Measurements from ENCODE around the gene LEMD3.
A peak's percentile ranks its signal among the peaks of the same experiment; 100 is the strongest.

Gene LEMD3

DNA sequence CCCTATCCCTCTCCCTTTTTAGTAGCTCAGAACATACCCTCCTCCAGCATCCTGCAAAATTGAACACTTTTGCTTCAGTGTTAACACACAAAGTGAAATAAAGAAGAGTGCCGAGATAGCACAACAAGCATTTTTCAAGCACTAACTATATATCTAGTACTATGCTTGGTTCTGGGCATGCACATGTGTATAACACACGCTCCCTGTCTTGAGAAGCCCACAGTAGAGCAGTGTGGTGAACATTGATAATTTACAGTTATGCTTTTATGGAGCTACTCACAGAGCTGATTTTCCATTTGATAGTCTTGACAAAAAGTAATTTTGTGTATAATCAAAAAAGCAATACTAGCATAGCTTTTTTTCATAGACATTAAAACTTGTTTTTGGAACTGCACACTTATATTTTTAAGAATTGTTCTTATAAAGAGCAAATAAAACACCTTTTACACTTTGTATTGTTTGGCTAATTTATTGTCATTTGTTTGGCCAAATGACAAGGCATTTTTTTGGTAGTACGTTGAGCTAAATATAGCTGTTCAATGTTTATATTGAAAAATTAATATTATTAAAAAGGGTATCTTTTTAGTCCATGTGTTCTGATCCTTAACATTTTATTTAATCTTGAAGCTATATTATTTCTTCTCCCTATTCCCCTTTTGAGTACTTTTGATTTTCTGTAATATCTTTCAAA, 39.7 kb downstream of the LEMD3 start:
- DNase-seq: no peak

DNA sequence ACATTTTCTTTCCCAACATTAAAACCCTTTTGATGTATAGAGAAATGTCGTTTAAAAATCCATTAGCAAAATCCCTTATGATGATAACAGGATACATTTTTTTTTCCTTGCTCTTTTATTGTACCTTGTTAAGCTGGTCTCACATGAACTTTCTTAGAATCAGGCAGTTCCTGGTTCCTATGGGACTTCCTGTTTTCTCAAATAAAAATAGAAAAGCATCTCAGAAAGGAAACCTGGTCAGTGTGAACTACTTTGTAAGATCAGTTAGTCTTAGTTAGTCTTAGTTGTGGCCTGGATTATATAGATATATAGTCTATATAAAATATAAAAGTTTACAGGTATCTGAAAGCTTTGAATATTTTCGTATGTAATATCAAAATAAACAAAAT, 40.3 kb downstream of the LEMD3 start:
- peak; percentile 39 for DNase-seq

DNA sequence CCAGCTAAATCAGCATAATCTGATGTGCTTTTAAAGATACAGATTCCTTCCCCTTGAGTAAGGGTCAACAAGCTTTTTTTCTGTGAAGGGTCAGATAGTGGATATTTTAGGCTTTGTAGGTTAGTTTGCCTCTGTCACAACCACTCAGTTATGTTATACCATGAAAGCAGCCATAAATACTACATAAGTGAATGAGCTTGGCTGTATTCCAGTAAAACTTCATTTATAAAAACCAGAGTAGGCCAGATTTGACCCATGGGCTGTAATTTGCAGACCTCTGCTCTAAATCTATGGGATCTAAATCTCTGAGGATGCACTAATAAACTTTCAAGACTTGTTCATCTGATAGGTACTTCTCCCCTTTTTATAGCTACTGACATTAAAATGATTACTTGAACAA, 47.7 kb downstream of the LEMD3 start:
- DNase-seq: no peak

DNA sequence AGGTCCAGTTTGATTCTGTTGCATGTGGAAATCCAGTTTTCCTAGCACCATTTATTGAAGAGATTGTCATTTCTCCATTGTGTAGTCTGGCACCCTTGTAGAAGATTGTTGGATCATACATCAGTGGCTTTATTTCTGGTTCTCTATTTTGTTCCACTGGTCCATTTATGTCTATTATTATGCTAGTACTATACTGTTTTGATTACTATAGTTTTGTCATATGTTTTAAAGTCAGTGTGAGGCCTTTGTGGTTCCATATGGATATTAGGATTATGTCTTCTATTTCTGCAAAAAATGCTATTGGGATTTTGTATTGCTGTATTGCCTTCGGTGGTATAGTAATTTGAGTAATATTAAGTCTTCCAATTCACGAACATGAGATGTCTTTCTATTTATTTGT, 51.4 kb downstream of the LEMD3 start:
- DNase-seq: no peak

DNA sequence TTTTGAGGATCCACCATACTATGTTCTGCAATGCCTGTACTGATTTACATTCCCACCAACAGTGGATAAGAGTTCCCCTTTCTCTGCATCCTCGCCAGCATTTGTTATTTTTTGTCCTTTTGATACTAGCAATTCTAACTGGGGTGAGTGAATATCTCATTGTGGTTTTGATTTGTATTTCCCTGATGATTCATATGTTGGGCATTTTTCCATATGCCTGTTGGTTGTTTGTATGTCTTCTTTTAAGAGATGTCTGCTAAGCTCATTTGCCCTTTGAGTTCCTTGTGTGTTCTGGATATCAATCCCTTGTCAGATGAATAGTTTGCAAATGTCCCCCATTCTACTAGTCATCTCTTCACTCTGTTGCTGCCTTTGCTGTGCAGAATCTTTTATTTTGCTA, 60.1 kb downstream of the LEMD3 start:
- DNase-seq: peak; percentile 30

DNA sequence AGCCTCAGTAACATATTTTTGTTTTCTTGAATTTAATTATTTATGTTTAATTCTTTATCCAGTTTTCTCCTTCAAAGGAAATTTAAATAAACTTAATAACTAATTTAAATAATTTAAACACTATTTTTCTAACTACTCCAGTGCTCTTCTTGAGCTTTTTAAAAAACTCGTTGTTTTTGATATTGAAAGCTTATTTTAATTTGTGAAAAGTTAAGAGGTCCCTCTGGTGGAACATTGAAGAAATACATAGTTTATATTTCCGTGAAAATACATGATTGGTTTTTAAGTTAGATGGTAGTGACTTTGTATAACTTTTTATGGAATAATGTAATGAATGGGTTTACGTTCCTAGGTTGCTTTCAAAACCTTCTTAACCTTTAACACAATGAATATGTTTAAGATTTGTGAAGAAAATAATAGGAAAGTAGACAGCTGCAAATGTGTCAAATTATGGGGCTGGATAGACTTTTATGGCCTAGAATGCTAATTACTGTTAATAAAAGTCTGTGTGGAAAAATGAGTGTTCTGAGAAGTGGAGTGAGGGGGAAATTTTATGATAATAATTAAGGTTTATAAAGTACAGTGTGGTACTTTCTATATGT, 63.2 kb downstream of the LEMD3 start:
- DNase-seq: peak; percentile 36

DNA sequence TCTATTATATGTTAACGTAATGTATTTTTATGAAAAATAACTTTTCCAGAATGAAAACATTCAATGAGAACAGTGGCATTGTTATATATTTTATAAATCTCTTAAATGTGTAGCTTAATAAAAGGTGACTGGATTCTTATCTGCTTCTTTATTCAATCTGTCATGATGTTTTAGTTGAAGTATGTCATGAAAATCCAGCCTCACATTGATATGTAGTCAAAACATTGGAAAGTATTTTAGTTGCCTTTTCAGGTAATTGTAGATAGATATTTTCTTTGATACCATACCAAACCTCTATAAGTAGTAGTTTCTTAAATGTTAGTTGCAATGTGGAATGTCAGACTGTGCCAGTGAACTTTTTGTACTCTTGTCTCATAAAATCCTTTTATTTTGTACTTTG, 67.8 kb downstream of the LEMD3 start:
- no peak for DNase-seq

DNA sequence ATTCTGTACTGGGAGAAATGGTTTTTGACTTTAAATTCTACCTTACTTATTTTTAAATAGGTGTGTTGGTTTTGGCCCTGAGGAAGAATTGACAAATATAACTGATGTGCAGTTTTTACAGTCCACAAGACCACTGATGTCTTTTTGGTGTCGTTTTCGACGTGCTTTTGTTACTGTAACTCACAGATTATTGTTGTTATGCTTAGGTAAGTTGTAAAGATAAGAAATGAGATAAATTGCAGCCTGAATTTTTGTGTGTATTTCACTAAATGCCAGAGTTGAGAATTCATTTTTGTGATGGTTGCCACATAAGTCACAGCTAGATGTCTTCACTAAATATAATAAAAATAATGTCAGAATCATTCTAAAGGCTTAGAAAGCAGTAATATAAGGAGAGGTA, 69.2 kb downstream of the LEMD3 start:
- DNase-seq: no peak

DNA sequence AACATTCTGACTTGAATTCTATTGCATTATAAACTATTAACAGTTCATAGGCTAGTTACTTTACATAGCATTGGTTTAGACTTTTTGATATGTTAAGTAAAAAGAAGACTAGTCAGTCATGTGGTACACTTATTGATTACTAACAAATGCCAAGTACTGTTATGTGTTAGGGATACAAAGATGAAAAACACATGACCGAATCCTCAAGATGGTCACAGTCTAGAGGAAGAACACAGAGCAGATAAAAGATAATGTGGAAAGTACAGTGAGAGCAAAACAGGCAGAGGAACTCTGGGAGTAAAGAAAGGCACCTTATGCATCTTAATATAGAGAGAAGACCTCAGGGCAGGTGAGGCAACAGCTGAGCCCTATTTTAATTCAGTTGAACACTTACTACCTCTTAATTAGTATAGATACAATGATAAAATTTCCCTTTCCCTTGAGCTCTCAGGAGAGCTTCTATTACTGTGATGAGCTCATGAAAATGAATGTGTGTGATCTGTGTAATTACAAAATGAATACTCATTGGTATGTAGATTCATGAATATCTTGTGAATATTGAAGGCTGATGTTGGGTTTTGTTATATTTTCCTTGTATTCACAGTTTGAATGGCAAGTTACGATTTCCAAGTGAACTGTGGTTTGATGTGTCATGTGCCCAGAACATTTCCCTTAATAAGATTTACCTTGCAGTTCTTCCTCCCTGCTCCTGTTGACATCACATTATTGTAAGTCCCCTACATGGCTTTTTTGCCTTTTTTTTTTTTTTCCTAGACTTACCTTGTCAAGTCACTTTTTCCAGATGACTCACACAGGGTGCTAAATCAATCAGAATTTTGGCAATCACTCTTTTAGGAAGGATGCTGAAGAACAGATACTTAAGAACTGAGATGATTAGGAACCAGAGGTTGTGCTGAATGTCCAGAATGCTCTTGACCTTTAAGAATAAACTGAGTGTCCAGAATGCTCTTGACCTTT, 79.6 kb downstream of the LEMD3 start:
- DNase-seq: no peak

DNA sequence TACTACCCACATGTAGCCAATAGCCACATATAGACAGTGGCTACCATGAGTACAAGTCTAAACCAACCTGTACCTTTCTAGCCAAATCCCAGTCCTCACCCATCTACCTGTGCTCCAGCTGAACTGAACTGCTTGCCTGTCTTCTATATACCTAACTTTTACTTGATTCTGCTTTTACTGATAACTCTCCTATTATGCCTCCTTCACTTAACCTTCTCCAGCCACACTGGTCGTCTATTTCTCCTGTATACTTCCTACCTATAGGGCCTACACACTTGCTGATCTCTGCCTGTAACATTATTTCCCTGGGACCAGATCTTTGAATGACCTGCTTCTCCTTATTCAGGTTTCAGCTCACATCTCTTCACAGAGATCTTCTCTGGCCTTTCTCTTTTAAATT, 83.1 kb downstream of the LEMD3 start:
- no peak for DNase-seq

DNA sequence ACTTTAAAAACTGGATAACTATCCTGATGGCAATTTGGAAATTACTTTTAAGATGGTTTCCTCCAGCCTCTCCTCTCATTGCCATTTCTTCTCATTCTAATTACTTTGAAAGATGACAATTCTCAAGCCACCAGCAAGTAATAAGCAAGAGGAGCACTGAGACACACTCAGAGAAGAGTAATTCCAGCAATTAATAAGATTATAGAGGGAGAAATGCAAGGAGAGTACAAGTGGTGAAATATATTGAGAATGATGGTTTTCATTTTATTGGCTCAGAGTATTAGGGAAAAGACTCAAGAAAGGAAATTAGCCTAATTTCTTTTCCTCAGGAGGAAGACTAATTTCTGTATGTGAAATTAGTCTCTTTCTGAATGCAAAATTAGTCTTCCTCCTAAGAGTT, 88.6 kb downstream of the LEMD3 start:
- DNase-seq: no peak

DNA sequence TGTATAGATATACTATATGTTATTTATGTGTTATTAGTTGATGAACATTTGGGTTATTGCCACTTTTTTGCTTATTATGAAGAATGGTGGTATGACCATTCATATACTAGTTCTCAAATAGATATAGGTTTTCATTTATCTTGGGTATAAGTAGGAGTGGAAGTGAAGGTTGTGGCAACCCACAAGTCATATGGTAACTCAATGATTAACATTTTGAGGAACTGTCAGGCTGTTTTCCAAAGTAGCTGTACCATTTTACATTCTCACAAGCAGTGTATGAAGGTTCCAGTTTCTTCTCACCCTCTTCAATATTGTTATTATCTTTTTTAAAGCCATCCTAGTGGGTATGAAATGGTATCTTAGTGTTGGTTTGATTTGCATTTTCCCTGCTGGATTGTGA, 90.1 kb downstream of the LEMD3 start:
- no peak for DNase-seq

DNA sequence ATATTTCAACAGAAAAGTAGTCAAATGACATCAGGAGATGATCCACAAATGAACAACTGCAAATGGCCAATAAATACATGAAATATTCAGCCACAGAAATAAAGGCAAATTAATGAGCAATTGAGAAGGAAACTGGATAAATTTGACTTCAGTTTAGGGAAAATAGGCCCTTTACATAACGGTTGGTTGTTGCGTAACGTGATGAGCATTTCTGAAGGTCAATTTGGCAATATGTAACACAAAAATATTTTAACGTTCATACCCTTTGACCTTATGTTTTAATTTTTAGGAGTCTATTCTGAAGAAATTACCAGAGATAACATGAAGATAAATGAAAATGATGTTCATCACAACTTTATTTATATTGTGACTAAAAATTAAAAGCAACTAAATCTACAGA, 94.4 kb downstream of the LEMD3 start:
- DNase-seq: peak; percentile 31

DNA sequence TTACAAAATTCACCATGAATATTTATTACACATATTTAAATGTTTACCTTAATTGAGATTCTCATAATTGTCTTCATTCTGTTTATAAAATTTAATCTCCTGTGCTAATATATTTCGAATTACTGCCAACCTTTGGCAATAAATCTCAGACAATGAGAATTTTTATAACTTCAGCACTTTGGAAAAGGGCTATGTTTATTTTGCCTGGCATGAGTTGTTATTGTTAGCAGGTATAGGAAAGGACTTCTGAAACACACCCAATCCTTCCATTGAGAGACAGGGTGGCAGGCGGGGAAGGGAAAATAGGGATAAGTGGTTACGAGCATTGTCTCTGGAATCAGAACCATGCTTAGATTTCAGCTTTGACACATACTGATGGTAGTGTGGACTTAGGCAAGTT, 97.0 kb downstream of the LEMD3 start:
- no peak for DNase-seq

DNA sequence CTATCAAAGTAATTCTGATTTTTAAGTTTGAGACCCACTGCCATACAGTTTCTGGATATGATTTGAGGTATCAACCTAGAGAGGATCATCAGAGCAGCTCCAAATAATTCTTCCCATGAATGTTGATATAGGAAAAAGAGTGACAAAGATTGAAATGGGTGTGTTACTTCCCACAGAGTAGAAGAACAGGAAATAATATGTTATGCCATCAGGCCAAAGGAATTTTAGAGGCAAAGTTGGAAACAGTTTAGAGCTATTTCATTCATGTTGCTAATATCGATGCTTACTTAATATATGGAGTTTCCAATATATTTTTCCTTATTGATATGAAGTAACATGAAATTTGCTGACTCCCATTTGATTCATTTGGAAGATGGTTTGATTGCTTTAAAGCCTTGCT, 100.2 kb downstream of the LEMD3 start:
- no peak for DNase-seq

DNA sequence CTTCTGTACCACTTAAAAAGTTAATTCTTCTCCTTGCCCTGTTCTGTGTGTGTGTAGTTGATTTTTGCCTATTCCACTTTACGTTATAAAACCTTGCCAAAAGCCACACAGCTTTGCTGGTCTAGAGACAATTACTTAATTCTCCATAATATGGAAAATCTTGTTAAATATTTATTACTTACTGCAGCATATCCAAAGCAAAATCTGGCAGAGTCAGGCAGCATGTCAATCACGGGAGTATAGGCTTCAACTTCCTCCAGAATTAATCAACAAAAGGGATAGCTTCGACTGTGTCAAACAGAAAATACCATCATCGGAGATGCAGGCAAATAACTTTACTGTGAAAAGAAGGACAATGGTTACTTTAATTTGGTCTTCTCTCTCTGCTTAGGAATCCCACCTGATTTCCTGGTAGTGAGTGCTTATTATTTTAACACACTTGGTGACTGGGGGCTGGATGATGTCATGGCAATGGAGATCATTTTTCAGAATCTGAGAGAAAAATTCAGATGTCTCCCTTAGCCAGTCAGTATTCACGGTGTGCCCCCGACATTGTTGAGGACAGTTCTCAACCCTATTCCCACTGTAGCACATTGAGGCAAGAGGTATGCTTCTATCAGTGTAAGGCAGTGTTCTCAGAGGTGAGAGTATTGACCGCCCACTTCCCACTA, 105.4 kb downstream of the LEMD3 start:
- DNase-seq: no peak

DNA sequence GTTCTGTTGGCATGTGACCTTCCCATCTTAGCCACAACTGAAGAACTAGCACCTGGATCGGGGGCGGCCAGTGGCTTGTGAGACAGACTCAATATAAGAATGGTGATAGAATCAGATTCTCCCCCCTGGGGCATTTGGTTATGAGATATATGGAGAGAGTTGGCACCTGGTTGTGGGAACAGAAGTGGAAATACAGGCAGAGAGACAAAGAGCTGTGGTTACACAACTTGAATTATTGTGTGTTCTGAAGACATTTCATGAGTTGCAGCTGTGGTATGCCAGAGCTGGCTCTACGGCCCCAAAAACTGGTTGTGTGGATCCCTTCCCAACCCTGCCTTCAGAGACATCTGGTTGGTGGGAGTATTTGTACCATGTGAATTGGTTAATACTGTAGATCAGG, 106.2 kb downstream of the LEMD3 start:
- DNase-seq: no peak

DNA sequence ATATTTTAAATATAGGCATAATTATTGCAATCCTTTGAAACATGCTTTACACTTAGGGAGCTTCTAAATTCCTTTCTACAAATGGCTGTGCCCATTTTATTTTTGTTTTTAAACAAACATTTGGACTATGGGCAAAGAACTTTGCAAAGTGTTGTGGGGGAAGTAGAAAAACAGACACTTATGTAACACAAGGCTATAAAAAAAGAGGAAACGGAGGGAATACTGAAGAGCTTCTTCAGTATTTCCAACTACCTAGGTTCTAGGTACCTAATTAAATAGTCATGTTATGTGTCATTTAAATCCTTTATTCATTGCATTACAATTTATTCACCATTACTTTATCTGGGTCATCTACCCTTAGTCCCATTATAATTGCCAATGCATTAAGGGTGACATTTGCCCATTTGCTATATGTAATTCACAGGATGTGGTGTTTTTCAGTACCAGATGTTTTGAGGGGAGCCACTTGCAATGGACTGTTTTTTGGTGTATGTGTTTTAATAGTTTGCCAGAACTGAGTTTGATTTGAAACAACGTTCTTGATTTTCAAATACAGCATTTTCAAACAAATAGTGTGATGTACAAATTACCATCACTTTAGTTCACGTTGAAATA, 107.6 kb downstream of the LEMD3 start:
- peak; percentile 7 for DNase-seq

DNA sequence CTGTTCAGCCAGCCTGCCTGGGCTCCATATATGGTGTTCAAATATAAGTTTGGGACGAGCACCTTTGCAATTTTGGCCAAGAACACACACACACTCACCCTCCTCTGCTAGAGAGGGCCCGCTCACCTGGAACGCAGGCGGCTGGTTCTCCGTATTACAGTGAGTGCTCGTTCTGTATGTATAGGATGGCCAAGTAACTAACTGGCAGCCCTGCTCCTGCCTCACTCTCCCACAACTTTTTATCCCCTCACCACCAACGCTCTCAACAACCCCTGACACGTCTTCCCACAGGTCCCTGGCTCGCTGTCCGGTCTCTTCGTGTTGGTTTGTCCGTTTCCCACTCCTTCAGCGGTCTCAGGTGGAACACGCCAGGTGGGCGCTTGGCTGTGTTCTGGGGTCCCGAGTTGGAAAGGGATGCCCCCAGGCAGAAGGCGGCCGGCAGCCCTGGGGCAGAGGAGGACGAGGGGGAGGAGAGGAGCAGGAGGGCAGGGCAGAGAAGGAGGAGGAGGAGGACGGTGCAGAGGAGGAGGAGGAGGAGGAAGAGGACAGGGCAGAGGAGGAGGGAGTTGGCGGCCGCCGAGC, 108.7 kb downstream of the LEMD3 start:
- no peak for DNase-seq

DNA sequence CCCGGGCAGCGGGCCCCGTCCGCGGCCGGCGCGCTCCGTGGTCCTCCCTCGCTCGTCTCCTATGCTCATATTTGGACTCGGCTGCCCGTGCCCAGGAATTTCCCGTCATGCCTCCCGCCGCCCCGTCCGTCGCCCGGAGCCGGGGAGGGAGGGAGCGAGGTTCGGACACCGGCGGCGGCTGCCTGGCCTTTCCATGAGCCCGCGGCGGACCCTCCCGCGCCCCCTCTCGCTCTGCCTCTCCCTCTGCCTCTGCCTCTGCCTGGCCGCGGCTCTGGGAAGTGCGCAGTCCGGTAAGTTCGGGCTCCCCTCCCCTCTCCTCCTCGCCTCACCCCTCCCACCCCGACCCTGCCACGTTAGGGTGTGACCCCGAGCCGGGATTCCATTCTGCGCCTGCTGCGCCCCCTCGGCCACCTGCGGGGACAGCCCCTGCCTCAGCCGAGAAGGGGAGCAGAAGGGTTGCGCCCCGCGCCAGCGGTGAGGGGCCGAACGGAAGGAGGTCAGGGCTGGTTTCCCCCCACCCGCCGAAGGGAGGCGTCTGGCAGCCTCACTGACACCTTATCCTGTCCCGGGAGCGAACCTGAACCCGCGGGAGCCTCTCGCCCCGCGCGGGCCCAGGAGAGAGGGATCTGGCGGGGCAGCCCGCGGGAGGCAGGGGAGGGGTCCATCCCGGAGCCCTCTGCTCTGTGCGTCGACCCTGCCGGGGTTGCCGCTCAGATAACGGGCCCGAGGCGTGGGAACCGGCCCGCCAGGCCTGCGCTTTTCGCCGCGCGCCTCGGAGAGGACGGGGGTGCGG, 109.4 kb downstream of the LEMD3 start, which contains the start of gene MSRB3:
TSS of gene MSRB3 (plus strand) at position 108 of the 793 bp plus-strand sequence. CDS start 29,897 bp downstream, outside the sequence.
- peak; percentile 29 for DNase-seq

DNA sequence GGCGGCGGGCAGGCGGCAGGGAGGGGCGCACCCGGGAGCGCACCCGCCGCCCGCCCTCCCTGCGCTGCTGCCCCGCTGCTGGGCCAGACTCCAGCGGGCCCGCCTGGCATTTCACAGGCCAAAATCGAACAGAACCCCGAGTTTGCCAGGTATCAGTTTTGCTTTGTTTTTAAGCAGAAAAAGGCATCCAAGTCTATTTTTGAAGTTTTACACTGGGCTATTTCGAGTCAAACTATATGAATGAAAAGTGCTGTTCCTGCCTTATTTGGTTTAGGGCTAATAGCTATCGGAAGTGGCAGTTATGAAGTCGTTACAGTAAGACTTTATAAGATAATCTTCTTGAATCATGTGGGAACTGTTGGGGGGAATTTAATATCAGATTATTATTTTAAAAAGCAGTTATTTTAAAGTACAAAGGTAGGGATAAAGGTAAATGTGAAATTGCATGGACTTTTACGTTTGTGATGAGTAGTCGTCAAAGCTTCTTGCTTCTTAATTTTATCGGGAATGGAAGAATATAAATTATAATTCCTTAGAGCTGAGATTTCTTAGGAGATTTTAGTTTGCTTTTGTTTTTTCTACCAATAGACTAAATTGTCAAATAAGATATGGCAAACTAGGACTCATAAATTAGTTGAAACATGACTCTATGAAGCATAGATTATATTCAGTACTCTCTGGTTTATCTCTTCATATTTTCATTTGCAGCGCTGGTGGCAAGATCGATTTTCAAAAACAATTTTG, 110.2 kb downstream of the LEMD3 start:
- DNase-seq: no peak
